ENCODE data around the gene AP1S3.

- TF ChIP-seq POLR2AphosphoS5 (IDR thresholded peaks at IDR 0.05; ENCODE audit: low read depth, low read length) = no peak
- TF ChIP-seq SIN3A (IDR thresholded peaks at IDR 0.05; ENCODE audit: borderline replicate concordance, insufficient read depth, low read length) = no peak
Measured at GRCh38 chr2:223729781-223730180, 107.6 kb downstream of the AP1S3 start.

All from PFSK-1 (cell line).